ENCODE data around the gene SUCLG2. TPM values are rescaled to one million over a fixed set of nuclear protein-coding genes. Genes with fewer than 3 reads are reported as not detected.

The SUCLG2 gene
- total and polyA plus RNA-seq, 9 donors: 24.8 to 75.2 (median 40.1) TPM

- H3K36me3 ChIP-seq: no peaks in the 10 kb centered on the region
- TF ChIP-seq, protein P1, sequence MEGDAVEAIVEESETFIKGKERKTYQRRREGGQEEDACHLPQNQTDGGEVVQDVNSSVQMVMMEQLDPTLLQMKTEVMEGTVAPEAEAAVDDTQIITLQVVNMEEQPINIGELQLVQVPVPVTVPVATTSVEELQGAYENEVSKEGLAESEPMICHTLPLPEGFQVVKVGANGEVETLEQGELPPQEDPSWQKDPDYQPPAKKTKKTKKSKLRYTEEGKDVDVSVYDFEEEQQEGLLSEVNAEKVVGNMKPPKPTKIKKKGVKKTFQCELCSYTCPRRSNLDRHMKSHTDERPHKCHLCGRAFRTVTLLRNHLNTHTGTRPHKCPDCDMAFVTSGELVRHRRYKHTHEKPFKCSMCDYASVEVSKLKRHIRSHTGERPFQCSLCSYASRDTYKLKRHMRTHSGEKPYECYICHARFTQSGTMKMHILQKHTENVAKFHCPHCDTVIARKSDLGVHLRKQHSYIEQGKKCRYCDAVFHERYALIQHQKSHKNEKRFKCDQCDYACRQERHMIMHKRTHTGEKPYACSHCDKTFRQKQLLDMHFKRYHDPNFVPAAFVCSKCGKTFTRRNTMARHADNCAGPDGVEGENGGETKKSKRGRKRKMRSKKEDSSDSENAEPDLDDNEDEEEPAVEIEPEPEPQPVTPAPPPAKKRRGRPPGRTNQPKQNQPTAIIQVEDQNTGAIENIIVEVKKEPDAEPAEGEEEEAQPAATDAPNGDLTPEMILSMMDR (IDR thresholded peaks at IDR 0.05): no peak
- no peak for TF ChIP-seq EP300 (IDR thresholded peaks at IDR 0.05)
- no peak for TF ChIP-seq POLR2A (IDR thresholded peaks at IDR 0.05)
- H3K4me1 ChIP-seq (ENCODE audit: insufficient read depth): no peaks in the 10 kb centered on the region
- H3K4me3 ChIP-seq: no peak overlapping the region
- intact Hi-C loops (cut with DNase I): no loop called here
- DNase-seq: no peak
- no peak overlapping the region for H3K27ac ChIP-seq
- no peaks in the 10 kb centered on the region for H3K9me3 ChIP-seq
- WGBS, 3 donors: 96 to 99% (median 98%) methylated on average over 3 of the region's 3 CpGs
- no peaks in the 10 kb centered on the region for H3K27me3 ChIP-seq
Measured at GRCh38 chr3:67388738-67389137, 265.7 kb downstream of the SUCLG2 start.

- no peaks in the 10 kb centered on the region for H3K36me3 ChIP-seq
- H3K9me3 ChIP-seq: no peaks in the 10 kb centered on the region
- no peak for TF ChIP-seq POLR2A (IDR thresholded peaks at IDR 0.05)
- no peak for TF ChIP-seq EP300 (IDR thresholded peaks at IDR 0.05)
- TF ChIP-seq, protein P1 (IDR thresholded peaks at IDR 0.05): no peak
- H3K27ac ChIP-seq: no peak overlapping the region
- H3K4me1 ChIP-seq (ENCODE audit: insufficient read depth): peaks cover 5% of the 10 kb centered on the region
- intact Hi-C loops (cut with DNase I): no loop called here
- WGBS, 3 donors: 77 to 82% (median 77%) methylated on average over 5 of the region's 5 CpGs
- no peak overlapping the region for H3K4me3 ChIP-seq
- no peaks in the 10 kb centered on the region for H3K27me3 ChIP-seq
- DNase-seq: no peak
Measured at GRCh38 chr3:67386451-67386850, 268.0 kb downstream of the SUCLG2 start.

DNA sequence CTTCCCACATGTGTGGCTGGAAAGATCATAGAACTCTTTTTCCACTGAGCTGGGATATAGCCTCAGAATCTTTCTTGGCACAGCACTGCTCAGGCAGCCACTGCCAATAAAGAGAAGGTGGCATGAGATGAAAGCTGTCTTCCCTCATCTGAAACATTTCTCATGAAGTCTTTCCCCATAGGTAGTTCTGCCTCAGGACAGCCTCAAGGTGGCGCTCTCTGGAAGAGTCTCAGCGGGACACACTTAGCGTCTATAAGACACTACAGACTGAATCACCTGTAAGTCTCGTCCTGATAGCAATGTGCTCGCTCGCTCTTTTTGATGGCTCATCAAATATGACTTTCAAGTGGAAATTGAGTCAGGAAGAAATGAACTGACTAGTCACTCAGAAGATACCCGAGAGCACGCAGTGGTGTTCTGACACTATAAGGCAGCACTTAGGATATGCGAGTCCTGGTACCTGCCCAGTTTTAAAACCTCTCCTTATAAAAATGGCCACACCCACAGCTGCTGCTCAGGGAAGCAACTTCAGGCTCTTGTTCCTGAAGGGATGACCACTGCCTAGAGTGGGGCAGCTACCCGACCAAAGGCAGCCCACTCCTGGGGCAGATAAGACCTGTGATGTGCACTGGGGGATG is 269.5 kb downstream of the SUCLG2 start:
- H3K27ac ChIP-seq: no peak overlapping the region
- no peak for DNase-seq
- 87 to 88% (median 87%) methylated on average over 10 of the region's 10 CpGs for WGBS, 3 donors
- no peaks in the 10 kb centered on the region for H3K9me3 ChIP-seq
- intact Hi-C loops (cut with DNase I): no loop called here
- H3K4me1 ChIP-seq (ENCODE audit: insufficient read depth): peaks cover 5% of the 10 kb centered on the region
- no peak overlapping the region for H3K4me3 ChIP-seq
- no peak for TF ChIP-seq POLR2A (IDR thresholded peaks at IDR 0.05)
- H3K27me3 ChIP-seq: no peaks in the 10 kb centered on the region
- no peaks in the 10 kb centered on the region for H3K36me3 ChIP-seq

- no peak for DNase-seq
- TF ChIP-seq, protein P1 (IDR thresholded peaks at IDR 0.05): no peak
- TF ChIP-seq POLR2A (IDR thresholded peaks at IDR 0.05): no peak
- no peak for TF ChIP-seq EP300 (IDR thresholded peaks at IDR 0.05)
- intact Hi-C loops (cut with DNase I): no loop called here
- Histone ChIP-seq H3K4me1 (ENCODE audit: insufficient read depth) (peaks cover 5% of the 10 kb centered on the region), H3K27me3 (no peaks in the 10 kb centered on the region), H3K27ac (no peak overlapping the region), H3K4me3 (no peak overlapping the region), H3K9me3 (no peaks in the 10 kb centered on the region), H3K36me3 (no peaks in the 10 kb centered on the region)
- 78 to 92% (median 80%) methylated on average over 5 of the region's 5 CpGs for WGBS, 3 donors
Measured at GRCh38 chr3:67384016-67384415, 270.4 kb downstream of the SUCLG2 start.

GRCh38 chr3:67383379-67383778 is 271.0 kb downstream of the SUCLG2 start:
- 72 to 74% (median 73%) methylated on average over 7 of the region's 7 CpGs for WGBS, 3 donors
- TF ChIP-seq POLR2A (IDR thresholded peaks at IDR 0.05) (no peak), EP300 (IDR thresholded peaks at IDR 0.05) (no peak)
- TF ChIP-seq, protein P1 (IDR thresholded peaks at IDR 0.05): no peak
- intact Hi-C loops (cut with DNase I): no loop called here

More at GRCh38 chr3:67383379-67383778, 271.0 kb downstream of the SUCLG2 start:
- Histone ChIP-seq H3K4me1 (ENCODE audit: insufficient read depth) (peaks cover 5% of the 10 kb centered on the region), H3K27ac (no peak overlapping the region), H3K9me3 (no peaks in the 10 kb centered on the region), H3K4me3 (no peak overlapping the region), H3K36me3 (no peaks in the 10 kb centered on the region), H3K27me3 (no peaks in the 10 kb centered on the region)
- DNase-seq: no peak
